ENCODE results near the gene NBDY. TPM values are rescaled to one million over a fixed set of nuclear protein-coding genes. Genes with fewer than 3 reads are reported as not detected.
"Not testable (repeated sequence)": the region's sequence is repeated elsewhere in the genome, so short reads cannot be mapped to it uniquely, and the experiment has no call there.

Gene NBDY
- total RNA-seq (2014; rRNA removed; shearing (Covaris generic)), result 6.7 and 14.5 TPM in 2 replicates

GRCh38 chrX:56729152-56729850, at the start of gene NBDY:
NBDY (plus strand) TSS chrX:56729243; CDS start chrX:56729354, 111 bp downstream.
- DNase-seq (ENCODE audit: low read depth), result peak; percentile 69

GRCh38 chrX:56704530-56704929, 24.5 kb upstream of the NBDY start:
- DNase-seq (ENCODE audit: low read depth), result not testable (repeated sequence)

GRCh38 chrX:56726605-56727004, 2.4 kb upstream of the NBDY start:
- DNase-seq (ENCODE audit: low read depth), result peak; percentile 61

- DNase-seq (ENCODE audit: low read depth), result no peak
These were observed 1.5 kb upstream of the NBDY start for GRCh38 chrX:56727531-56727930.

- peak; percentile 24 for DNase-seq (ENCODE audit: low read depth)
These were observed 722 bp upstream of the NBDY start for GRCh38 chrX:56728321-56728720.

- DNase-seq (ENCODE audit: low read depth), result peak; percentile 43
These were observed 291 bp upstream of the NBDY start for GRCh38 chrX:56728752-56729151.

GRCh38 chrX:56733459-56734046, 4.5 kb downstream of the NBDY start:
- peak; percentile 55 for DNase-seq (ENCODE audit: low read depth)

GRCh38 chrX:56736219-56736618, 7.2 kb downstream of the NBDY start:
- DNase-seq (ENCODE audit: low read depth), result no peak

- no peak for DNase-seq (ENCODE audit: low read depth)
These were observed 9.6 kb downstream of the NBDY start for GRCh38 chrX:56738670-56739069.

GRCh38 chrX:56744996-56745395, 16.0 kb downstream of the NBDY start:
- DNase-seq (ENCODE audit: low read depth), result peak; percentile 69

- no peak for DNase-seq (ENCODE audit: low read depth)
These were observed 18.0 kb downstream of the NBDY start for GRCh38 chrX:56746996-56747395.

- DNase-seq (ENCODE audit: low read depth), result peak; percentile 12
These were observed 22.0 kb downstream of the NBDY start for GRCh38 chrX:56751071-56751470.

GRCh38 chrX:56757327-56757726, 28.3 kb downstream of the NBDY start:
- no peak for DNase-seq (ENCODE audit: low read depth)

GRCh38 chrX:56758456-56758855, 29.4 kb downstream of the NBDY start:
- DNase-seq (ENCODE audit: low read depth), result no peak

- no peak for DNase-seq (ENCODE audit: low read depth)
These were observed 30.8 kb downstream of the NBDY start for GRCh38 chrX:56759736-56760409.

- not testable (repeated sequence) for DNase-seq (ENCODE audit: low read depth)
These were observed 31.5 kb downstream of the NBDY start for GRCh38 chrX:56760410-56761124.

GRCh38 chrX:56761167-56761566, 32.1 kb downstream of the NBDY start:
- DNase-seq (ENCODE audit: low read depth), result no peak

GRCh38 chrX:56762220-56762619, 33.2 kb downstream of the NBDY start:
- DNase-seq (ENCODE audit: low read depth), result no peak

- DNase-seq (ENCODE audit: low read depth), result peak; percentile 41
These were observed 33.9 kb downstream of the NBDY start for GRCh38 chrX:56762707-56763555.

GRCh38 chrX:56763556-56764152, 34.6 kb downstream of the NBDY start:
- DNase-seq (ENCODE audit: low read depth), result peak; percentile 88

All from M059J (cell line).